LNCaP clone FGC (cell line): ENCODE results near the gene EHD3.

Experiments
- DNase-seq: peaks from one replicate; pipeline ENCODE4 v3.0.0-alpha.2; 2011; ENCODE audit warnings: low read depth
- H3K4me3 ChIP-seq: 2 replicates; pipeline ENCODE4 v1.5.1; 2011; ENCODE audit warnings: mild to moderate bottlenecking, low read depth, low read length, control low read depth
- CTCF ChIP-seq: IDR thresholded peaks from 2 replicates; pipeline ENCODE4 v1.5.1; 2012; ENCODE audit warnings: mild to moderate bottlenecking; ENCODE audit not compliant: control insufficient read depth, insufficient read depth; ENCODE audit errors: extremely low read depth

The EHD3 gene

GRCh38 chr2:31192396-31192795 is 41.6 kb upstream of the EHD3 start:
- DNase-seq = no peak
- TF ChIP-seq CTCF = no peak
- no peak overlapping the region for H3K4me3 ChIP-seq

- no peak overlapping the region for H3K4me3 ChIP-seq
Observed at GRCh38 chr2:31192851-31193392, 41.0 kb upstream of the EHD3 start.

GRCh38 chr2:31193806-31194205 is 40.1 kb upstream of the EHD3 start:
- TF ChIP-seq CTCF = no peak
- H3K4me3 ChIP-seq = no peak overlapping the region
- no peak for DNase-seq

More at GRCh38 chr2:31192851-31193392, 41.0 kb upstream of the EHD3 start:
- DNase-seq = no peak
- no peak for TF ChIP-seq CTCF

DNA sequence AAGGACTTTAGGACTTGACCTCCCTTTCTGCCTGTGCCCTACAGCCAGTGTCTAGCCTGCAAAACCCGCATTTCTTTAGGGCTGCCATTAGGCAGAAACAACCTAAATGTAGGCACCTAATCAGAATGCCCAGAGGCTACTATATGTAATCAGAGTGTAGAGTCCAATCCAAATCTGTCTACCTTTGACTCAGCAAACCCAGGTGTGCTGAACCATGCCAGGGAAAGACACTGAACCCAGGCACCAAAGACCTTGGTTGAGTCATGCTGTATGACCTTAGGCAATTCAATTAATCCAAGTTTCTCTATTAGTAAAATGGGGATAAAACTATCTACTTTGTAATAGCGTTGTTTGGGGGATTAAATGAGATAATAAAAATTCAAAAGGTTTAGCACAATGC is 37.3 kb upstream of the EHD3 start:
- no peak for DNase-seq
- H3K4me3 ChIP-seq = no peak overlapping the region
- no peak for TF ChIP-seq CTCF

DNA sequence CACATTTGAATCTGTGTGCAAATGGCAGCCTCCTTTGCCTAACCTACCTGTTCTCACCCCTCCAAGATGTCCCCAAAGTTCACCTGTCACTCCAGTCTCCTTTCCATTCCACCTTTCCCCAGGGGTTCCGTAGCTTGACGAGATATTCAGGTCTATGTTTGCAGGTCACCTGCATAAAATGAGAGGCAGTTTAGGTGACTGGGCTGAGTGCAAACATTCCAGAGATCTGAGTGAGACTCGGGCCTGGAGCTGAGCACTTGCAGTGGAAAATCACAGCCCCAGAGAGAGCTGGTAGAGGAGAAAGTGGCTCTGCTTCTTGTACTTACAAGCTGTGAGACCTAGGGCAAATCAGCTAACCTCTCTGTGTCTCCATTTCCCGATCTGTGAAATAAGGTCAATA is 36.8 kb upstream of the EHD3 start:
- no peak overlapping the region for H3K4me3 ChIP-seq
- DNase-seq = no peak
- TF ChIP-seq CTCF = no peak

GRCh38 chr2:31197669-31198068 is 36.3 kb upstream of the EHD3 start:
- no peak for TF ChIP-seq CTCF
- no peak for DNase-seq
- no peak overlapping the region for H3K4me3 ChIP-seq

DNA sequence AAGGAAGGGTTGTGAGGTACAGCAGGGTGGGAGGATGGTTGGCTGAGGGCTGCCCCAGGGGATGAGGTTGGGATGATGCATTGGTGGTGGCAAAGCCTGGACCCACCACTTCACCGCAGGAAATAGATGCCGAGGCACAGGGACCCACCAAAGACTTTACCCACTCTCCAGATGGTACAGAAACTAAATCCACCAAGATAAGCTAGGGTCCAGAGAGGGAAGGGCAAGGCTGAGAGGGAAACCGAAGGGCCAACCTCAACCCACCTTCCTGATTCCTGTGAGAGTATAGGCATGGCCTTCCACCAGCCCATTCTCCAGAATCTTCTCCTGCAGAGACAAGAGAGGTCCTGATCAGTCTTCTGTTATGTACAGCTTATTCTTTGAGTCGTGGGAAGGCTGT is 34.7 kb upstream of the EHD3 start:
- DNase-seq = no peak
- no peak overlapping the region for H3K4me3 ChIP-seq
- no peak for TF ChIP-seq CTCF
